ENCODE measurements around the gene CPA3. TPM values are rescaled to one million over a fixed set of nuclear protein-coding genes. Genes with fewer than 3 reads are reported as not detected.

Gene CPA3
- total and polyA plus RNA-seq, 2 donors (not counting 1 experiment from before 2014, with no cell fraction given) = 0.17 TPM; not detected in 1

DNA sequence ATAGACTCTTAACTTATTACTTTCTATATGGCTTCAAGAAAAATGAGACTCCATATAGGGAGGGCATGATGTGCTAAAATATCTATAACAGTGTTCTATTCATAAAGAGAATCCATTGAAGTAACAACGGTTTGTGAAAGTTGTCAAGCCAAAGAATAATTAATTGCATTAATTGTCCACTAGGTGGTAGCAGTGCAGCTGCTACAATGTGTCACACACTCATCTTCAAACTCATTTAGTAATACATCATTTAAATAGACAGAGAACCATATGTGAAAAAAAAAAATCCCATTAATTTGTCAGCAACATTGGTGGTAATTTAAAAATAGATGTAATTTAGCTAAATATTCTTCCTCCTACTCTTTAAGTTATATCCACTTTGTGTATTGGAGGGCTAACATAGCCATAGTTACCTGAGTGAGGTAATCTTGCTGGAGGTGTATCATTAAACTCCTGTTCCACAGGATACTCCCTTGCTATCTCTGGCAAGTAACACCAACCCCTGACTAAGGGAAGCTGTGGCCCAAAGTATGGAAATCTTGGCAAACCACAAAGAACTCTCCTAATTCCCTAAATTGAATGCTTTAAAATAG lies 3.7 kb upstream of the CPA3 start:
- H3K4me1 ChIP-seq (ENCODE audit: control insufficient read depth, extremely low read depth, insufficient read depth, low read length) = no peaks in the 10 kb centered on the region
- H3K79me2 ChIP-seq (ENCODE audit: control insufficient read depth, insufficient read depth, low read length) = no peaks in the 10 kb centered on the region
- H4K20me1 ChIP-seq (ENCODE audit: control insufficient read depth, extremely low read depth, insufficient read depth, low read length) = no peaks in the 10 kb centered on the region
- H3K4me3 ChIP-seq (replicated peaks in 1 of 4; ENCODE audit: control extremely low read depth in 1 of 4, insufficient read depth in 1 of 4, low read depth in 3 of 4, low read length in 4 of 4) = no peak overlapping the region
- H3K27ac ChIP-seq (ENCODE audit: insufficient read depth, low read length) = no peak overlapping the region
- no peaks in the 10 kb centered on the region for H3K27me3 ChIP-seq (ENCODE audit: control insufficient read depth, insufficient read depth, low read length)
- no peak for TF ChIP-seq EZH2 (IDR thresholded peaks at IDR 0.05; ENCODE audit: low read length, missing control alignments)
- TF ChIP-seq, protein P1, sequence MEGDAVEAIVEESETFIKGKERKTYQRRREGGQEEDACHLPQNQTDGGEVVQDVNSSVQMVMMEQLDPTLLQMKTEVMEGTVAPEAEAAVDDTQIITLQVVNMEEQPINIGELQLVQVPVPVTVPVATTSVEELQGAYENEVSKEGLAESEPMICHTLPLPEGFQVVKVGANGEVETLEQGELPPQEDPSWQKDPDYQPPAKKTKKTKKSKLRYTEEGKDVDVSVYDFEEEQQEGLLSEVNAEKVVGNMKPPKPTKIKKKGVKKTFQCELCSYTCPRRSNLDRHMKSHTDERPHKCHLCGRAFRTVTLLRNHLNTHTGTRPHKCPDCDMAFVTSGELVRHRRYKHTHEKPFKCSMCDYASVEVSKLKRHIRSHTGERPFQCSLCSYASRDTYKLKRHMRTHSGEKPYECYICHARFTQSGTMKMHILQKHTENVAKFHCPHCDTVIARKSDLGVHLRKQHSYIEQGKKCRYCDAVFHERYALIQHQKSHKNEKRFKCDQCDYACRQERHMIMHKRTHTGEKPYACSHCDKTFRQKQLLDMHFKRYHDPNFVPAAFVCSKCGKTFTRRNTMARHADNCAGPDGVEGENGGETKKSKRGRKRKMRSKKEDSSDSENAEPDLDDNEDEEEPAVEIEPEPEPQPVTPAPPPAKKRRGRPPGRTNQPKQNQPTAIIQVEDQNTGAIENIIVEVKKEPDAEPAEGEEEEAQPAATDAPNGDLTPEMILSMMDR (conservative IDR thresholded peaks at IDR 0.05 in 1 of 2, IDR thresholded peaks at IDR 0.05 in 1 of 2; ENCODE audit: low read depth in 1 of 2, low read length in 2 of 2) = peak; percentile 51 to 54
- no peaks in the 10 kb centered on the region for H3K36me3 ChIP-seq (ENCODE audit: control insufficient read depth, insufficient read depth, low read length)
- peak; percentile 30 to 74 for DNase-seq (ENCODE audit: low read depth in 2 of 2)
- no peaks in the 10 kb centered on the region for H3K9me3 ChIP-seq (ENCODE audit: control insufficient read depth, insufficient read depth, low read depth, low read length)
- no peak overlapping the region for H3K4me2 ChIP-seq (ENCODE audit: extremely low read depth, insufficient read depth, low read length)
- H2AFZ ChIP-seq (ENCODE audit: low read length) = no peak overlapping the region
- no peak overlapping the region for H3K9ac ChIP-seq (ENCODE audit: insufficient read depth, low read length)

DNA sequence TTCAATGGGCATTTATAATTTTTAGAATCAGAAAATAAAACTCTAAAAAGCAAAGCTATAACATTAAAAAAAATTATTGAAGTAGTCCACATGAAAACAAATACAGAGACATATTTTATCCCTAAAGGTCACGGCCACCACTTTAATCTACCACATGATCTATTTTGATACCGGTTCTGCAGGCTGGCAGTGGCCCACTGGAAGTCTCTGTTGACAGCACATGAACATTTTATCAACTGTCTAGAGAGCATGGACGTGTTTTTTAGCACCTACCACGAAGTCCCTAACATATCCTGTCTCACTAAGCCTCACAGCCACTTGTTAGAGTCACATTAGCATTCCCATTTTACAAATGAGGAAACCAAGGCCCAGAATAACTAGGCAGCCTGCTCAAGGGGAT lies 1.8 kb upstream of the CPA3 start:
- Histone ChIP-seq H3K9me3 (ENCODE audit: control insufficient read depth, insufficient read depth, low read depth, low read length) (no peaks in the 10 kb centered on the region), H3K36me3 (ENCODE audit: control insufficient read depth, insufficient read depth, low read length) (no peaks in the 10 kb centered on the region), H2AFZ (ENCODE audit: low read length) (no peak overlapping the region), H3K27ac (ENCODE audit: insufficient read depth, low read length) (no peak overlapping the region), H4K20me1 (ENCODE audit: control insufficient read depth, extremely low read depth, insufficient read depth, low read length) (no peaks in the 10 kb centered on the region), H3K9ac (ENCODE audit: insufficient read depth, low read length) (no peak overlapping the region), H3K27me3 (ENCODE audit: control insufficient read depth, insufficient read depth, low read length) (no peaks in the 10 kb centered on the region), H3K4me3 (replicated peaks in 1 of 4; ENCODE audit: control extremely low read depth in 1 of 4, insufficient read depth in 1 of 4, low read depth in 3 of 4, low read length in 4 of 4) (no peak overlapping the region), H3K79me2 (ENCODE audit: control insufficient read depth, insufficient read depth, low read length) (no peaks in the 10 kb centered on the region), H3K4me1 (ENCODE audit: control insufficient read depth, extremely low read depth, insufficient read depth, low read length) (no peaks in the 10 kb centered on the region), H3K4me2 (ENCODE audit: extremely low read depth, insufficient read depth, low read length) (no peak overlapping the region)
- no peak for DNase-seq (ENCODE audit: low read depth in 2 of 2)
- TF ChIP-seq, protein P1 (conservative IDR thresholded peaks at IDR 0.05 in 1 of 2, IDR thresholded peaks at IDR 0.05 in 1 of 2; ENCODE audit: low read depth in 1 of 2, low read length in 2 of 2) = no peak
- no peak for TF ChIP-seq EZH2 (IDR thresholded peaks at IDR 0.05; ENCODE audit: low read length, missing control alignments)

DNA sequence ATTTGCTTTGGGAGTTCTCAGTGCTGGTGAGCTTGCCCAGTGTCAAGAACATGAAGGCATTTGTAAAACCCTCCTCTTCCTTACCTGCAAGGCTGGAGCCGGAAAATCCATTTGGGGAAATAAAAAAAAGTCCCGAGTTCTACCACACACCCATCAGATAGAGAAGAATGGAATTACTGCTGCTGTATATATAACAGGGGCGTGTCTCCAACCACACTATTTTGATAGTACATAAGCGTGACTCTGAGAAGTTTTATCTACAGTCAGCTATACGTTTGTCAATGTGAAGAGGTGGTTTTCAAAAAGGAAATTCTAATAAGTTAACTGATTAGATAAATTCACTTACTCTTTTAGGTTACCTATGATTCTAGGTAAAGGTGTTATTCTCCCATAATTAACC lies 1.3 kb upstream of the CPA3 start:
- Histone ChIP-seq H2AFZ (ENCODE audit: low read length) (no peak overlapping the region), H3K36me3 (ENCODE audit: control insufficient read depth, insufficient read depth, low read length) (no peaks in the 10 kb centered on the region), H3K9ac (ENCODE audit: insufficient read depth, low read length) (no peak overlapping the region), H3K9me3 (ENCODE audit: control insufficient read depth, insufficient read depth, low read depth, low read length) (no peaks in the 10 kb centered on the region), H4K20me1 (ENCODE audit: control insufficient read depth, extremely low read depth, insufficient read depth, low read length) (no peaks in the 10 kb centered on the region), H3K27me3 (ENCODE audit: control insufficient read depth, insufficient read depth, low read length) (no peaks in the 10 kb centered on the region), H3K79me2 (ENCODE audit: control insufficient read depth, insufficient read depth, low read length) (no peaks in the 10 kb centered on the region), H3K27ac (ENCODE audit: insufficient read depth, low read length) (no peak overlapping the region), H3K4me3 (replicated peaks in 1 of 4; ENCODE audit: control extremely low read depth in 1 of 4, insufficient read depth in 1 of 4, low read depth in 3 of 4, low read length in 4 of 4) (no peak overlapping the region), H3K4me1 (ENCODE audit: control insufficient read depth, extremely low read depth, insufficient read depth, low read length) (no peaks in the 10 kb centered on the region), H3K4me2 (ENCODE audit: extremely low read depth, insufficient read depth, low read length) (no peak overlapping the region)
- DNase-seq (ENCODE audit: low read depth in 2 of 2) = no peak
- no peak for TF ChIP-seq EZH2 (IDR thresholded peaks at IDR 0.05; ENCODE audit: low read length, missing control alignments)
